DND-41 (cell line): ENCODE data around the gene CGB2.

Experiments used
- ATAC-seq: fragments of 200-7000 bp; cut with Tn5 transposase; 3 replicates; pipeline ENCODE4 v1.9.1; 2021; ENCODE audit warnings: low read depth; ENCODE audit not compliant: insufficient read depth
- DNase-seq: peaks from one replicate; pipeline ENCODE4 v3.0.0-alpha.2; 2020
- H2AFZ ChIP-seq: 2 replicates; pipeline ENCODE4 v1.6.0; 2012; ENCODE audit warnings: low read depth, low read length
- H3K27ac ChIP-seq: 2 replicates; pipeline ENCODE4 v1.5.1; 2012; ENCODE audit warnings: low read length, inconsistent platforms
- H3K27me3 ChIP-seq: fragments of 200-600 bp; sonication (generic); 2 replicates; pipeline ENCODE4 v1.6.0; 2012; ENCODE audit warnings: low read length, mild to moderate bottlenecking, inconsistent platforms; ENCODE audit not compliant: insufficient read depth, poor library complexity
- H3K36me3 ChIP-seq: 2 replicates; pipeline ENCODE4 v1.5.1; 2012; ENCODE audit warnings: low read length, inconsistent platforms; ENCODE audit not compliant: insufficient read depth
- H3K4me1 ChIP-seq: 2 replicates; pipeline ENCODE4 v1.5.1; 2012; ENCODE audit warnings: mild to moderate bottlenecking, low read length; ENCODE audit not compliant: insufficient read depth
- H3K4me2 ChIP-seq: 2 replicates; pipeline ENCODE4 v1.6.0; 2012; ENCODE audit warnings: mild to moderate bottlenecking, moderate library complexity, low read length, inconsistent platforms; ENCODE audit not compliant: insufficient read depth
- H3K4me3 ChIP-seq, 2 experiments: fragments of 200-600 bp in 1 of 2; shearing (Covaris generic) in 1 of 2; 2 replicates each; pipeline ENCODE4 v1.5.1; 2012 to 2016; ENCODE audit warnings: inconsistent platforms in 2 of 2, low read length in 2 of 2, mild to moderate bottlenecking in 2 of 2, low read depth in 1 of 2, moderate library complexity in 1 of 2
- H3K79me2 ChIP-seq: 2 replicates; pipeline ENCODE4 v1.6.0; 2012; ENCODE audit warnings: low read length, inconsistent platforms; ENCODE audit not compliant: insufficient read depth
- H3K9ac ChIP-seq: 2 replicates; pipeline ENCODE4 v1.6.0; 2012; ENCODE audit warnings: low read depth, mild to moderate bottlenecking, inconsistent platforms, low read length, moderate library complexity
- H3K9me3 ChIP-seq: 2 replicates; pipeline ENCODE4 v1.5.1; 2012; ENCODE audit warnings: low read length, moderate library complexity, mild to moderate bottlenecking, inconsistent platforms; ENCODE audit not compliant: insufficient read depth, severe bottlenecking
- H4K20me1 ChIP-seq: 2 replicates; pipeline ENCODE4 v1.6.0; 2012; ENCODE audit warnings: low read length; ENCODE audit not compliant: insufficient read depth
- CTCF ChIP-seq: IDR thresholded peaks from 2 replicates; pipeline ENCODE4 v1.5.1; 2012; ENCODE audit warnings: borderline replicate concordance, low read length, moderate library complexity, mild to moderate bottlenecking; ENCODE audit not compliant: poor library complexity, severe bottlenecking; ENCODE audit errors: extremely low read depth
- EZH2 ChIP-seq: IDR thresholded peaks from 3 replicates; pipeline ENCODE4 v1.6.1; 2012; ENCODE audit warnings: borderline replicate concordance, low read depth, mild to moderate bottlenecking, moderate library complexity, low read length, inconsistent platforms; ENCODE audit not compliant: severe bottlenecking

CGB2 gene

DNA sequence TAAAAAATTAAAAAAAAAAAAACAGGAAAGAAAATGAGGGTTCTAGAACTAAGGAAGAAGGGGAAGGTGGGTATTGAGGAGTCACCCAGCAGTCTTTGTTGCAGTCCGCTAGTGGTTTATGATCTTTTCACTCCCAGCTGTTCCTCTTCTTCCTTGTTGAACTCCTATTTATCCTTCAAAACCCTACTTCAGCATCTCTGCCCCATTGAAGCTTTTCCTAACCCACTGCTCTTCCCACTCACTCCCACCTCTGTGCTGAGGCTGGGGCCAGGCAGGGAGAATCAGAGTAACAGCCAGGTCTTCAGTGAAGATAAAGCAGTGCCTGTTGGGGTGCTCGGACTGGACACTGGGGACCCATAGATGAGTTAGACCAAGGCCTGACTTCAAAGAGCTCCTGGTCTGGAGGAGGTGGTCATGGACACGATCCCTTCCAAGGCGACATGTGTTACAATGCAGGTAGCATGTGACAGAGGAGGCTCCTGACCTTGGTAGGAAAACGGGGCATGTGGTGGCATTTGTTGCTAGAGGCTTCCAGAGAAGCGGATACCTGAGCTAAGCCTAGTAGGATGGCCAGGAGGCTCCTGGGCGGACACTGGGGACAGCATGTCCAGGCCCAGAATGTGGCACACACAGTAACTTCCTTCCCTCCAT is 26.6 kb upstream of the CGB2 start:
- Histone ChIP-seq H2AFZ (no peak overlapping the region), H3K4me2 (no peak overlapping the region), H3K4me1 (no peaks in the 10 kb centered on the region), H3K9ac (no peak overlapping the region), H3K9me3 (no peaks in the 10 kb centered on the region), H4K20me1 (peaks cover 9% of the 10 kb centered on the region), H3K36me3 (peaks cover 79% of the 10 kb centered on the region), H3K4me3 (no peak overlapping the region), H3K27ac (no peak overlapping the region), H3K79me2 (peaks cover 4% of the 10 kb centered on the region; the same call in 1 of the 2 replicates), H3K27me3 (no peaks in the 10 kb centered on the region)
- no peak for ATAC-seq
- TF ChIP-seq CTCF: no peak
- no peak for TF ChIP-seq EZH2
- DNase-seq: no peak

GRCh38 chr19:49006905-49007304 is 24.8 kb upstream of the CGB2 start:
- Histone ChIP-seq H3K79me2 (no peaks in the 10 kb centered on the region), H3K27me3 (no peaks in the 10 kb centered on the region), H3K4me3 (no peak overlapping the region), H3K9ac (no peak overlapping the region), H3K9me3 (no peaks in the 10 kb centered on the region), H3K36me3 (peaks cover 87% of the 10 kb centered on the region), H3K4me1 (no peaks in the 10 kb centered on the region), H4K20me1 (peaks cover 19% of the 10 kb centered on the region), H2AFZ (no peak overlapping the region), H3K4me2 (no peak overlapping the region), H3K27ac (no peak overlapping the region)
- DNase-seq: no peak
- ATAC-seq: no peak
- TF ChIP-seq CTCF (no peak), EZH2 (no peak)

DNA sequence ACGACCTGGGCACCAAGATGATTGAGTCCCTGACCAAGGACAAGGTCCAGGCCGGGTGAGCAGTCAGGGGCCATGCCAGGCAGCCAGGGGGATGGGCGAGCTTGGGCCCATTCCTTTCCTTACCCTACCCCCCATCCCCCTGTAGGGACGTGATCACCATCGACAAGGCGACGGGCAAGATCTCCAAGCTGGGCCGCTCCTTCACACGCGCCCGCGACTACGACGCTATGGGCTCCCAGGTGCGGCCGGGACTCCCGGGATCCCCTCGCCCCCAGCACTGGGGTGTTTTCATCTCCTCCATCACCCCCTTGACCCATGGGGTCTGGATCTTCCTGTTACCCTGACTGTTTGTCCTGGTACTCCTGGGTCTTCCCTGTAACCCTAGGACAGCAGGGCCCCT is 21.9 kb upstream of the CGB2 start:
- H3K9ac ChIP-seq: no peak overlapping the region
- H3K4me1 ChIP-seq: no peaks in the 10 kb centered on the region
- H2AFZ ChIP-seq: no peak overlapping the region
- peaks cover 85% of the 10 kb centered on the region for H3K36me3 ChIP-seq
- no peaks in the 10 kb centered on the region for H3K79me2 ChIP-seq
- no peak overlapping the region for H3K4me2 ChIP-seq
- H3K9me3 ChIP-seq: no peaks in the 10 kb centered on the region
- TF ChIP-seq EZH2: no peak
- TF ChIP-seq CTCF: no peak
- no peaks in the 10 kb centered on the region for H3K27me3 ChIP-seq
- H3K27ac ChIP-seq: no peak overlapping the region
- H3K4me3 ChIP-seq: no peak overlapping the region
- ATAC-seq (no peak), DNase-seq (no peak)
- peaks cover 24% of the 10 kb centered on the region for H4K20me1 ChIP-seq
